NT2/D1 (cell line): ENCODE data around the gene AHDC1.
A peak's percentile ranks its signal among the peaks of the same experiment; 100 is the strongest.

Experiments used
- DNase-seq: peaks from one replicate; pipeline ENCODE4 v3.0.0-alpha.2; 2011; ENCODE audit warnings: low read depth, low spot score
- H3K27me3 ChIP-seq: 2 replicates; pipeline ENCODE4 v1.6.0; 2011; ENCODE audit warnings: mild to moderate bottlenecking; ENCODE audit not compliant: insufficient read length, insufficient read depth
- H3K36me3 ChIP-seq: 2 replicates; pipeline ENCODE4 v1.6.1; 2011; ENCODE audit warnings: mild to moderate bottlenecking, low read length, mixed read lengths; ENCODE audit not compliant: insufficient read depth, insufficient read length
- H3K4me1 ChIP-seq: 2 replicates; pipeline ENCODE4 v1.5.1; 2011; ENCODE audit not compliant: insufficient read depth, insufficient read length
- H3K4me3 ChIP-seq: 2 replicates; pipeline ENCODE4 v1.5.1; 2011; ENCODE audit warnings: low read depth; ENCODE audit not compliant: insufficient read length
- H3K9ac ChIP-seq: 2 replicates; pipeline ENCODE4 v1.6.0; 2011; ENCODE audit warnings: low read depth; ENCODE audit not compliant: insufficient read length
- H3K9me3 ChIP-seq: 2 replicates; pipeline ENCODE4 v1.5.1; 2011; ENCODE audit warnings: mild to moderate bottlenecking, low read length; ENCODE audit not compliant: insufficient read depth
- SUZ12 ChIP-seq: IDR thresholded peaks from 2 replicates; pipeline ENCODE4 v1.6.1; 2011; ENCODE audit not compliant: insufficient read length, insufficient read depth; ENCODE audit errors: extremely low read depth
- YY1 ChIP-seq: IDR thresholded peaks from 2 replicates; pipeline ENCODE4 v1.6.1; 2011; ENCODE audit not compliant: insufficient read length, insufficient read depth
- ZNF274 ChIP-seq: IDR thresholded peaks from 2 replicates; pipeline ENCODE4 v1.6.1; 2011; ENCODE audit warnings: mild to moderate bottlenecking, low read depth, low read length

AHDC1 gene

GRCh38 chr1:27519331-27520258 lies 84.3 kb downstream of the AHDC1 start:
- no peaks in the 10 kb centered on the region for H3K27me3 ChIP-seq
- TF ChIP-seq SUZ12 = no peak
- no peaks in the 10 kb centered on the region for H3K9me3 ChIP-seq
- H3K9ac ChIP-seq = peak overlapping the region; percentile 45
- no peak overlapping the region for H3K4me3 ChIP-seq
- DNase-seq = no peak
- H3K36me3 ChIP-seq = no peaks in the 10 kb centered on the region
- peaks cover 65% of the 10 kb centered on the region for H3K4me1 ChIP-seq

- peaks cover 60% of the 10 kb centered on the region for H3K4me1 ChIP-seq
- H3K9me3 ChIP-seq = no peaks in the 10 kb centered on the region
- no peak overlapping the region for H3K4me3 ChIP-seq
- no peak for TF ChIP-seq SUZ12
- no peak for TF ChIP-seq ZNF274
- no peak for DNase-seq
- H3K27me3 ChIP-seq = no peaks in the 10 kb centered on the region
- no peak overlapping the region for H3K9ac ChIP-seq
- no peaks in the 10 kb centered on the region for H3K36me3 ChIP-seq
These were observed 85.1 kb downstream of the AHDC1 start for GRCh38 chr1:27518808-27519207.

- Histone ChIP-seq H3K4me1 (peaks cover 53% of the 10 kb centered on the region), H3K36me3 (no peaks in the 10 kb centered on the region), H3K9ac (peak overlapping the region; percentile 32), H3K9me3 (no peaks in the 10 kb centered on the region), H3K27me3 (no peaks in the 10 kb centered on the region), H3K4me3 (no peak overlapping the region)
- DNase-seq = no peak
- TF ChIP-seq ZNF274 (no peak), YY1 (no peak), SUZ12 (no peak)
These were observed 85.8 kb downstream of the AHDC1 start for GRCh38 chr1:27517907-27518718.

- TF ChIP-seq YY1 (no peak), ZNF274 (no peak), SUZ12 (no peak)
- Histone ChIP-seq H3K27me3 (no peaks in the 10 kb centered on the region), H3K36me3 (no peaks in the 10 kb centered on the region), H3K9ac (no peak overlapping the region), H3K4me3 (no peak overlapping the region), H3K9me3 (no peaks in the 10 kb centered on the region), H3K4me1 (peaks cover 45% of the 10 kb centered on the region)
- no peak for DNase-seq
These were observed 86.6 kb downstream of the AHDC1 start for GRCh38 chr1:27517301-27517700.

GRCh38 chr1:27515626-27516025 lies 88.3 kb downstream of the AHDC1 start:
- Histone ChIP-seq H3K27me3 (no peaks in the 10 kb centered on the region), H3K9me3 (no peaks in the 10 kb centered on the region), H3K4me3 (no peak overlapping the region), H3K36me3 (no peaks in the 10 kb centered on the region), H3K4me1 (peaks cover 30% of the 10 kb centered on the region), H3K9ac (no peak overlapping the region)
- no peak for DNase-seq
- TF ChIP-seq YY1 (no peak), SUZ12 (no peak), ZNF274 (no peak)

- H3K36me3 ChIP-seq = no peaks in the 10 kb centered on the region
- H3K9me3 ChIP-seq = no peaks in the 10 kb centered on the region
- peaks cover 24% of the 10 kb centered on the region for H3K4me1 ChIP-seq
- no peak overlapping the region for H3K9ac ChIP-seq
- no peak for DNase-seq
- no peaks in the 10 kb centered on the region for H3K27me3 ChIP-seq
- no peak overlapping the region for H3K4me3 ChIP-seq
- no peak for TF ChIP-seq YY1
These were observed 90.0 kb downstream of the AHDC1 start for GRCh38 chr1:27513958-27514357.

- H3K27me3 ChIP-seq = no peaks in the 10 kb centered on the region
- no peak for DNase-seq
- TF ChIP-seq SUZ12 = no peak
- TF ChIP-seq ZNF274 = no peak
- no peak for TF ChIP-seq YY1
- H3K4me1 ChIP-seq = peaks cover 21% of the 10 kb centered on the region
- H3K4me3 ChIP-seq = no peak overlapping the region
- H3K9me3 ChIP-seq = no peaks in the 10 kb centered on the region
- H3K36me3 ChIP-seq = no peaks in the 10 kb centered on the region
- no peak overlapping the region for H3K9ac ChIP-seq
These were observed 90.4 kb downstream of the AHDC1 start for GRCh38 chr1:27513528-27513927.
